GM18526 (cell line): ENCODE results near the gene ITPRIPL1.

ENCODE experiments used
- POLR2A ChIP-seq: IDR thresholded peaks from 3 replicates; pipeline ENCODE4 v1.6.1; 2011; ENCODE audit not compliant: insufficient read length; ENCODE audit errors: extremely low read depth

Gene ITPRIPL1

GRCh38 chr2:96325041-96325883 lies at the start of gene ITPRIPL1:
TSS of gene ITPRIPL1 (plus strand) at chr2:96325317. CDS start at chr2:96325840, 523 bp downstream.
- peak; percentile 61 for TF ChIP-seq POLR2A

- TF ChIP-seq POLR2A = no peak
Measured at GRCh38 chr2:96276787-96277499, 48.2 kb upstream of the ITPRIPL1 start.

GRCh38 chr2:96287273-96287856 lies 37.8 kb upstream of the ITPRIPL1 start:
- TF ChIP-seq POLR2A = no peak

- no peak for TF ChIP-seq POLR2A
Measured at GRCh38 chr2:96291751-96292150, 33.4 kb upstream of the ITPRIPL1 start.

GRCh38 chr2:96296925-96297324 lies 28.2 kb upstream of the ITPRIPL1 start:
- TF ChIP-seq POLR2A = no peak

- no peak for TF ChIP-seq POLR2A
Measured at GRCh38 chr2:96301865-96302264, 23.3 kb upstream of the ITPRIPL1 start.

- no peak for TF ChIP-seq POLR2A
Measured at GRCh38 chr2:96304606-96305005, 20.5 kb upstream of the ITPRIPL1 start.

GRCh38 chr2:96305091-96305978 lies 19.8 kb upstream of the ITPRIPL1 start, which contains the start of gene SNRNP200:
TSS of gene SNRNP200 (minus strand) at chr2:96305546. CDS start at chr2:96305437, 109 bp downstream.
- TF ChIP-seq POLR2A = peak; percentile 89

GRCh38 chr2:96305979-96306308 lies 19.2 kb upstream of the ITPRIPL1 start:
- no peak for TF ChIP-seq POLR2A

GRCh38 chr2:96306370-96306769 lies 18.7 kb upstream of the ITPRIPL1 start:
- TF ChIP-seq POLR2A = no peak

- TF ChIP-seq POLR2A = no peak
Measured at GRCh38 chr2:96308248-96308647, 16.9 kb upstream of the ITPRIPL1 start.

- no peak for TF ChIP-seq POLR2A
Measured at GRCh38 chr2:96315005-96315399, 10.1 kb upstream of the ITPRIPL1 start.

GRCh38 chr2:96315400-96316071 lies 9.6 kb upstream of the ITPRIPL1 start:
- no peak for TF ChIP-seq POLR2A

GRCh38 chr2:96316999-96317398 lies 8.1 kb upstream of the ITPRIPL1 start:
- TF ChIP-seq POLR2A = no peak
